SK-N-SH (cell line): ENCODE data around the gene SVIL. TPM values are rescaled to one million over a fixed set of nuclear protein-coding genes. Genes with fewer than 3 reads are reported as not detected.
A peak's percentile ranks its signal among the peaks of the same experiment; 100 is the strongest.

Source experiments
- CTCF ChIA-PET: fragments of 300-600, 350-600 bp; formaldehyde crosslinking; extraction: SDS; loops from one replicate; lab custom pipeline; 2021; lab: Yijun Ruan, JAX
- POLR2A ChIA-PET: fragments of 350-600 bp; sonication (Branson Sonifier 250); formaldehyde crosslinking; extraction: SDS; loops from one replicate; lab custom pipeline; 2020; ENCODE audit warnings: antibody characterized with exemption, inconsistent platforms; lab: Yijun Ruan, JAX
- DNase-seq: peaks from one replicate; pipeline ENCODE4 v3.0.0; 2012
- H2AFZ ChIP-seq: fragments of 200-600 bp; sonication (generic); 2 replicates; pipeline ENCODE4 v1.8.1; 2016; ENCODE audit warnings: antibody characterized with exemption, mild to moderate bottlenecking, low read depth
- H3F3A ChIP-seq: fragments of 200-600 bp; sonication (generic); replicated peaks from 2 replicates; pipeline ENCODE3; 2016; ENCODE audit warnings: antibody characterized with exemption, mild to moderate bottlenecking; ENCODE audit not compliant: insufficient read depth
- H3K27ac ChIP-seq, 2 experiments: fragments of 200-500 bp in 1 of 2; fragments of 200-600 bp in 1 of 2; sonication (Bioruptor generic) in 1 of 2; sonication (generic), shearing (Covaris generic) in 1 of 2; 2 replicates each; pipeline versions ENCODE4 v1.5.1 to v1.6.1; 2014 to 2016; ENCODE audit warnings: low read depth in 2 of 2, inconsistent platforms in 1 of 2, low read length in 1 of 2, mild to moderate bottlenecking in 1 of 2, mixed read lengths in 1 of 2
- H3K27me3 ChIP-seq: fragments of 200-600 bp; sonication (generic), shearing (Covaris generic); 2 replicates; pipeline ENCODE4 v1.6.1; 2016; ENCODE audit warnings: mixed run types; ENCODE audit not compliant: insufficient read depth
- H3K36me3 ChIP-seq, 2 experiments: fragments of 200-500 bp in 1 of 2; fragments of 200-600 bp in 1 of 2; sonication (Bioruptor generic) in 1 of 2; sonication (generic) in 1 of 2; replicated peaks in 1 of 2; 2 replicates each; pipeline versions ENCODE3 to v1.5.1; 2014 to 2016; ENCODE audit warnings: low read length in 1 of 2, mild to moderate bottlenecking in 1 of 2; ENCODE audit not compliant: insufficient read depth in 2 of 2, control insufficient read depth in 1 of 2
- H3K4me1 ChIP-seq, 2 experiments: fragments of 200-500 bp in 1 of 2; fragments of 200-600 bp in 1 of 2; sonication (Bioruptor generic) in 1 of 2; sonication (generic), shearing (Covaris generic) in 1 of 2; 2 replicates each; pipeline versions ENCODE4 v1.5.1 to v1.6.1; 2014 to 2016; ENCODE audit warnings: low read depth in 1 of 2, low read length in 1 of 2, mixed run types in 1 of 2; ENCODE audit not compliant: insufficient read depth in 2 of 2, control insufficient read depth in 1 of 2
- H3K4me2 ChIP-seq: fragments of 200-600 bp; sonication (generic), shearing (Covaris generic); 2 replicates; pipeline ENCODE4 v1.6.1; 2017; ENCODE audit warnings: mixed run types
- H3K4me3 ChIP-seq, 2 experiments: fragments of 200-500 bp in 1 of 2; fragments of 200-600 bp in 1 of 2; sonication (Bioruptor generic) in 1 of 2; sonication (generic), shearing (Covaris generic) in 1 of 2; 2 replicates each; pipeline versions ENCODE4 v1.5.1 to v1.8.1; 2014 to 2016; ENCODE audit warnings: low read depth in 2 of 2, inconsistent platforms in 1 of 2, low read length in 1 of 2, mild to moderate bottlenecking in 1 of 2, mixed read lengths in 1 of 2, moderate library complexity in 1 of 2
- H3K79me2 ChIP-seq: fragments of 200-600 bp; sonication (generic); 2 replicates; pipeline ENCODE4 v1.8.1; 2017; ENCODE audit warnings: mild to moderate bottlenecking; ENCODE audit not compliant: insufficient read depth
- H3K9ac ChIP-seq: fragments of 200-600 bp; sonication (generic); 2 replicates; pipeline ENCODE4 v1.6.1; 2017; ENCODE audit warnings: mixed run types
- H3K9me2 ChIP-seq: fragments of 200-600 bp; sonication (generic); 2 replicates; pipeline ENCODE4 v1.6.1; 2017; ENCODE audit warnings: mixed run types
- H3K9me3 ChIP-seq: fragments of 200-600 bp; sonication (generic); 2 replicates; pipeline ENCODE4 v1.6.1; 2017; ENCODE audit warnings: mixed run types, mild to moderate bottlenecking, moderate library complexity
- H4K20me1 ChIP-seq: fragments of 200-600 bp; sonication (generic); 2 replicates; pipeline ENCODE4 v1.6.1; 2017; ENCODE audit warnings: mild to moderate bottlenecking, mixed run types; ENCODE audit not compliant: insufficient read depth
- FOXJ3 ChIP-seq: sonication (generic); formaldehyde crosslinking; IDR thresholded peaks from 2 replicates; pipeline ENCODE4 v1.5.1; 2020; ENCODE audit warnings: mild to moderate bottlenecking, missing genetic modification reagents
- GATA2 ChIP-seq: sonication (generic); formaldehyde crosslinking; IDR thresholded peaks from 2 replicates; pipeline ENCODE4 v1.5.0; 2020; ENCODE audit warnings: mild to moderate bottlenecking, missing genetic modification reagents
- JUND ChIP-seq: IDR thresholded peaks from 2 replicates; pipeline ENCODE4 v1.4.0; 2012
- NRF1 ChIP-seq: IDR thresholded peaks from 2 replicates; pipeline ENCODE4 v1.6.1; 2012; ENCODE audit warnings: low read depth, mild to moderate bottlenecking, low read length
- POLR2AphosphoS5 ChIP-seq: IDR thresholded peaks from 2 replicates; pipeline ENCODE4 v1.6.1; 2012; ENCODE audit warnings: low read depth, low read length
- RFX5 ChIP-seq: IDR thresholded peaks from 2 replicates; pipeline ENCODE4 v1.6.1; 2012; ENCODE audit warnings: mild to moderate bottlenecking, improper control_type of control experiment, low read length
- SIN3A ChIP-seq: IDR thresholded peaks from 2 replicates; pipeline ENCODE4 v1.6.1; 2012; ENCODE audit warnings: low read depth, mild to moderate bottlenecking, low read length, moderate library complexity, borderline replicate concordance
- WGBS: methylation state at CpG from one replicate; pipeline ENCODE4 v1.1.6; 2017; ENCODE audit warnings: low lambda C conversion rate; 5-methylcytosine and 5-hydroxymethylcytosine counted together
- polyA plus RNA-seq, 3 experiments: library from polyadenylated mRNA; depleted of rRNA; stranded (reverse); fragments of >200 nt; gene quantifications; 2 replicates each; pipeline ENCODE4 v1.2.3, GENCODE V29; 2012
- TF ChIP-seq, protein P1 (sequence below): fragments of 150-350 bp; IDR thresholded peaks from 2 replicates; pipeline ENCODE4 v1.6.1; 2017; ENCODE audit warnings: antibody characterized with exemption, low read length, low read depth, borderline replicate concordance
- TF ChIP-seq, protein P2 (sequence below): fragments of 150-350 bp; IDR thresholded peaks from 2 replicates; pipeline ENCODE4 v1.6.1; 2016; ENCODE audit warnings: mild to moderate bottlenecking, low read depth, low read length
- TF ChIP-seq, protein P3 (sequence below): IDR thresholded peaks from 2 replicates; pipeline ENCODE4 v1.6.1; 2012; ENCODE audit warnings: mild to moderate bottlenecking, low read depth, low read length, moderate library complexity
- TF ChIP-seq, protein P4 (sequence below): IDR thresholded peaks from 2 replicates; pipeline ENCODE4 v1.4.0; 2012; ENCODE audit warnings: low read depth, borderline replicate concordance
- TF ChIP-seq, protein P5 (sequence below): IDR thresholded peaks from 2 replicates; pipeline ENCODE4 v1.4.0; 2012; ENCODE audit warnings: low read depth, borderline replicate concordance
- TF ChIP-seq, protein P6 (sequence below): IDR thresholded peaks from 2 replicates; pipeline ENCODE4; 2012

Gene SVIL
- polyA plus RNA-seq, 1 of the 3 experiments (the other 2 are of a cell fraction): 48.7 TPM

DNA sequence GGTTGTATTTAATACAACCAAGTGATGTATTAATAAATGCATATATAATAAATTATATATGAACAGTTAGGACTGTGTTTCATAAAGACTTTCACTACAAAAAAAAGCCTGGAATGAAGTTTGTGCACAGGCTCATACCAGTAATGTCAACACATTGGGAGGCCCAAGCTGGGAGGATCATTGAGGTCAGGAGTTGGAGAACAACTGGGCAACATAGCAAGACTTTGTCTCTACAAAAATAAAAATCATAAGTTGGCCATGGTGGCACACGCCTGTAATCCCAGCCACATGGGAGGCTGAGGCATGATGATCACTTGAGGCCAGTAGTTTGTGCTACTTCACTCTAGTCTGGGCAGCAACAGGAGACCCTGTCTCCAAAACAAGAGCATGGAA is 15.8 kb upstream of the SVIL start:
- H3K9me2 ChIP-seq: no peaks in the 10 kb centered on the region
- ChIA-PET POLR2A (no interaction called here), CTCF (no interaction called here)
- no peak overlapping the region for H3K4me2 ChIP-seq
- whole genome bisulfite sequencing: 92% methylated on average over 1 of the region's 1 CpG
- no peak overlapping the region for H2AFZ ChIP-seq
- TF ChIP-seq, protein P1, sequence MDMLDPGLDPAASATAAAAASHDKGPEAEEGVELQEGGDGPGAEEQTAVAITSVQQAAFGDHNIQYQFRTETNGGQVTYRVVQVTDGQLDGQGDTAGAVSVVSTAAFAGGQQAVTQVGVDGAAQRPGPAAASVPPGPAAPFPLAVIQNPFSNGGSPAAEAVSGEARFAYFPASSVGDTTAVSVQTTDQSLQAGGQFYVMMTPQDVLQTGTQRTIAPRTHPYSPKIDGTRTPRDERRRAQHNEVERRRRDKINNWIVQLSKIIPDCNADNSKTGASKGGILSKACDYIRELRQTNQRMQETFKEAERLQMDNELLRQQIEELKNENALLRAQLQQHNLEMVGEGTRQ: no peak
- TF ChIP-seq, protein P2, sequence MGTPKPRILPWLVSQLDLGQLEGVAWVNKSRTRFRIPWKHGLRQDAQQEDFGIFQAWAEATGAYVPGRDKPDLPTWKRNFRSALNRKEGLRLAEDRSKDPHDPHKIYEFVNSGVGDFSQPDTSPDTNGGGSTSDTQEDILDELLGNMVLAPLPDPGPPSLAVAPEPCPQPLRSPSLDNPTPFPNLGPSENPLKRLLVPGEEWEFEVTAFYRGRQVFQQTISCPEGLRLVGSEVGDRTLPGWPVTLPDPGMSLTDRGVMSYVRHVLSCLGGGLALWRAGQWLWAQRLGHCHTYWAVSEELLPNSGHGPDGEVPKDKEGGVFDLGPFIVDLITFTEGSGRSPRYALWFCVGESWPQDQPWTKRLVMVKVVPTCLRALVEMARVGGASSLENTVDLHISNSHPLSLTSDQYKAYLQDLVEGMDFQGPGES: no peak
- no peaks in the 10 kb centered on the region for H3K27me3 ChIP-seq
- no peaks in the 10 kb centered on the region for H3K9me3 ChIP-seq
- H3F3A ChIP-seq: peaks cover 41% of the 10 kb centered on the region
- no peaks in the 10 kb centered on the region; the same call in 1 of the 2 replicates for H4K20me1 ChIP-seq
- H3K27ac ChIP-seq: peak overlapping the region in 1 of 2 experiments; percentile 97; a peak in 1 of 4 replicates
- no peak overlapping the region for H3K9ac ChIP-seq
- H3K79me2 ChIP-seq: peaks cover 41% of the 10 kb centered on the region
- no peak overlapping the region for H3K4me3 ChIP-seq
- no peak for DNase-seq
- peaks cover 0 to 39% of the 10 kb centered on the region in 2 experiments for H3K36me3 ChIP-seq
- peaks cover 20 to 46% of the 10 kb centered on the region in 2 experiments; a peak in 3 of 4 replicates for H3K4me1 ChIP-seq

DNA sequence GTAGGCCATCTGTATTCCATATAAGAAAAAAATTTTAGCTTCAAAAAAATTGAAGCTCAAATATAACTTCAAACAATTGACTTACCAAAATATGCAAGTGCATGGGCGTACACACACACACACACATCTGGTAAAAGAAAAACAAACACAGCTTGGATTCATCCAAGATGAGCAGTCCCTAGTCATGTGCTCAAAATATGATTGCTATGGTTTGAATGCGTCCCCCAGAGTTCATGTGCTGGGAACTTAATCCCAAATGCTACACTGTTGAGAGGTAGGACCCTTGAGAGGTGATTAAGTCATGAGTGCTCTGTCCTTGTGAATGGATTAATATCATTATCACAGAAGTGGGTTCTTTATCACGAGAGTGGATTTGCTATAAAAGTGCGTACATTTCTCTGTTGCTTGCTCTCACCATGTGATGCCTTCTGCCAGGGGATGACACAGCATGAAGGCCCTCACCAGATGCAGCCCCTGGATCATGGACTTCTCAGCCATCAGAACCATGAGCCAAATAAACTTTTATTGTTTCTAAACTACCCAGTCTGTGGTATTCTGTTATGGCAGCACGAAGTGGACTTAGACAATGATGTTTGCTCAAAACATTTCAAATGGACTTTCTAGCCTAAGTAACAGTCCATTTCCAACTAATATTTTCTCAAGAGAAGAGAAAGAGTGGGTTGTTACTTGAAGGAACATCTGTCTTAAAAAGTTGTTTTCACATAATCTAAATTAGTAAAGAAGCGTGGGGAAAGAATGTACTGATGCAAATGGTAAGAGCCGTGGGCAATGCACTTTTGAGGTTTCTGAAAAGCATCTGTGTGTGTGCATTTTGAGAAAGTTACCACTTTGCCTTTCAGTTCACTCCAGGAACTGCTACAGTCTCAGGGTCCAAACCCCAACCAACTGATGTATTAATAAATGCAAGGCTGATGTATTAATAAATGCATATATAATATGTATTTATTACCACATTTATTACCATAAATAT is 15.1 kb upstream of the SVIL start:
- peaks cover 20 to 53% of the 10 kb centered on the region in 2 experiments; a peak in 3 of 4 replicates for H3K4me1 ChIP-seq
- peaks cover 48% of the 10 kb centered on the region for H3F3A ChIP-seq
- H3K36me3 ChIP-seq: peaks cover 0 to 35% of the 10 kb centered on the region in 2 experiments
- WGBS: 92% methylated on average over 7 of the region's 7 CpGs
- ChIA-PET CTCF (interaction anchor here (0.6 kb wide), 1 partner anchor 86 kb away, joined by 3 read pairs; no protein-coding TSS in a partner anchor), POLR2A (no interaction called here)
- no peaks in the 10 kb centered on the region for H3K9me2 ChIP-seq
- no peaks in the 10 kb centered on the region for H3K27me3 ChIP-seq
- no peaks in the 10 kb centered on the region; the same call in 1 of the 2 replicates for H4K20me1 ChIP-seq
- H3K27ac ChIP-seq: peak overlapping the region in 1 of 2 experiments; percentile 97; a peak in 2 of 4 replicates
- no peaks in the 10 kb centered on the region for H3K9me3 ChIP-seq
- H3K4me3 ChIP-seq: no peak overlapping the region
- no peak overlapping the region for H3K9ac ChIP-seq
- peaks cover 45% of the 10 kb centered on the region for H3K79me2 ChIP-seq
- DNase-seq: no peak
- 0 out of 2 replicates have a peak overlapping the region, but pooled peaks have one; percentile 66 for H3K4me2 ChIP-seq
- no peak overlapping the region for H2AFZ ChIP-seq
- TF ChIP-seq, protein P3, sequence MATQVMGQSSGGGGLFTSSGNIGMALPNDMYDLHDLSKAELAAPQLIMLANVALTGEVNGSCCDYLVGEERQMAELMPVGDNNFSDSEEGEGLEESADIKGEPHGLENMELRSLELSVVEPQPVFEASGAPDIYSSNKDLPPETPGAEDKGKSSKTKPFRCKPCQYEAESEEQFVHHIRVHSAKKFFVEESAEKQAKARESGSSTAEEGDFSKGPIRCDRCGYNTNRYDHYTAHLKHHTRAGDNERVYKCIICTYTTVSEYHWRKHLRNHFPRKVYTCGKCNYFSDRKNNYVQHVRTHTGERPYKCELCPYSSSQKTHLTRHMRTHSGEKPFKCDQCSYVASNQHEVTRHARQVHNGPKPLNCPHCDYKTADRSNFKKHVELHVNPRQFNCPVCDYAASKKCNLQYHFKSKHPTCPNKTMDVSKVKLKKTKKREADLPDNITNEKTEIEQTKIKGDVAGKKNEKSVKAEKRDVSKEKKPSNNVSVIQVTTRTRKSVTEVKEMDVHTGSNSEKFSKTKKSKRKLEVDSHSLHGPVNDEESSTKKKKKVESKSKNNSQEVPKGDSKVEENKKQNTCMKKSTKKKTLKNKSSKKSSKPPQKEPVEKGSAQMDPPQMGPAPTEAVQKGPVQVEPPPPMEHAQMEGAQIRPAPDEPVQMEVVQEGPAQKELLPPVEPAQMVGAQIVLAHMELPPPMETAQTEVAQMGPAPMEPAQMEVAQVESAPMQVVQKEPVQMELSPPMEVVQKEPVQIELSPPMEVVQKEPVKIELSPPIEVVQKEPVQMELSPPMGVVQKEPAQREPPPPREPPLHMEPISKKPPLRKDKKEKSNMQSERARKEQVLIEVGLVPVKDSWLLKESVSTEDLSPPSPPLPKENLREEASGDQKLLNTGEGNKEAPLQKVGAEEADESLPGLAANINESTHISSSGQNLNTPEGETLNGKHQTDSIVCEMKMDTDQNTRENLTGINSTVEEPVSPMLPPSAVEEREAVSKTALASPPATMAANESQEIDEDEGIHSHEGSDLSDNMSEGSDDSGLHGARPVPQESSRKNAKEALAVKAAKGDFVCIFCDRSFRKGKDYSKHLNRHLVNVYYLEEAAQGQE: no peak
- TF ChIP-seq POLR2AphosphoS5 (no peak), RFX5 (no peak), SIN3A (no peak), FOXJ3 (CRISPR knock-in tag) (no peak), GATA2 (CRISPR knock-in tag) (no peak), JUND (no peak), NRF1 (no peak)
- TF ChIP-seq, protein P4, sequence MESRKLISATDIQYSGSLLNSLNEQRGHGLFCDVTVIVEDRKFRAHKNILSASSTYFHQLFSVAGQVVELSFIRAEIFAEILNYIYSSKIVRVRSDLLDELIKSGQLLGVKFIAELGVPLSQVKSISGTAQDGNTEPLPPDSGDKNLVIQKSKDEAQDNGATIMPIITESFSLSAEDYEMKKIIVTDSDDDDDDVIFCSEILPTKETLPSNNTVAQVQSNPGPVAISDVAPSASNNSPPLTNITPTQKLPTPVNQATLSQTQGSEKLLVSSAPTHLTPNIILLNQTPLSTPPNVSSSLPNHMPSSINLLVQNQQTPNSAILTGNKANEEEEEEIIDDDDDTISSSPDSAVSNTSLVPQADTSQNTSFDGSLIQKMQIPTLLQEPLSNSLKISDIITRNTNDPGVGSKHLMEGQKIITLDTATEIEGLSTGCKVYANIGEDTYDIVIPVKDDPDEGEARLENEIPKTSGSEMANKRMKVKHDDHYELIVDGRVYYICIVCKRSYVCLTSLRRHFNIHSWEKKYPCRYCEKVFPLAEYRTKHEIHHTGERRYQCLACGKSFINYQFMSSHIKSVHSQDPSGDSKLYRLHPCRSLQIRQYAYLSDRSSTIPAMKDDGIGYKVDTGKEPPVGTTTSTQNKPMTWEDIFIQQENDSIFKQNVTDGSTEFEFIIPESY: no peak
- TF ChIP-seq, protein P5, sequence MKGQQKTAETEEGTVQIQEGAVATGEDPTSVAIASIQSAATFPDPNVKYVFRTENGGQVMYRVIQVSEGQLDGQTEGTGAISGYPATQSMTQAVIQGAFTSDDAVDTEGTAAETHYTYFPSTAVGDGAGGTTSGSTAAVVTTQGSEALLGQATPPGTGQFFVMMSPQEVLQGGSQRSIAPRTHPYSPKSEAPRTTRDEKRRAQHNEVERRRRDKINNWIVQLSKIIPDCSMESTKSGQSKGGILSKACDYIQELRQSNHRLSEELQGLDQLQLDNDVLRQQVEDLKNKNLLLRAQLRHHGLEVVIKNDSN: no peak
- TF ChIP-seq, protein P6, sequence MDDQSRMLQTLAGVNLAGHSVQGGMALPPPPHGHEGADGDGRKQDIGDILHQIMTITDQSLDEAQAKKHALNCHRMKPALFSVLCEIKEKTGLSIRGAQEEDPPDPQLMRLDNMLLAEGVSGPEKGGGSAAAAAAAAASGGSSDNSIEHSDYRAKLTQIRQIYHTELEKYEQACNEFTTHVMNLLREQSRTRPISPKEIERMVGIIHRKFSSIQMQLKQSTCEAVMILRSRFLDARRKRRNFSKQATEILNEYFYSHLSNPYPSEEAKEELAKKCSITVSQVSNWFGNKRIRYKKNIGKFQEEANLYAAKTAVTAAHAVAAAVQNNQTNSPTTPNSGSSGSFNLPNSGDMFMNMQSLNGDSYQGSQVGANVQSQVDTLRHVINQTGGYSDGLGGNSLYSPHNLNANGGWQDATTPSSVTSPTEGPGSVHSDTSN: no peak
